GM18505 (cell line): ENCODE measurements around the gene HOXA3.

ENCODE experiments used
- ATAC-seq: cut with Tn5 transposase; IDR thresholded peaks from one replicate; pipeline ENCODE4 v1.9.1; 2021; ENCODE audit not compliant: unreplicated experiment
- POLR2A ChIP-seq: IDR thresholded peaks from 4 replicates; pipeline ENCODE4 v1.6.1; 2011; ENCODE audit warnings: borderline replicate concordance; ENCODE audit not compliant: insufficient read depth, insufficient read length; ENCODE audit errors: extremely low read depth

Gene HOXA3

GRCh38 chr7:27082171-27082570 is 70.2 kb downstream of the HOXA3 start:
- no peak for TF ChIP-seq POLR2A
- no peak for ATAC-seq

- no peak for ATAC-seq
- TF ChIP-seq POLR2A, result no peak
These were observed 71.4 kb downstream of the HOXA3 start for GRCh38 chr7:27080844-27081436.

- TF ChIP-seq POLR2A, result no peak
These were observed 73.0 kb downstream of the HOXA3 start for GRCh38 chr7:27079234-27079975.

GRCh38 chr7:27078616-27079233 is 73.7 kb downstream of the HOXA3 start:
- ATAC-seq, result no peak
- TF ChIP-seq POLR2A, result no peak

More at GRCh38 chr7:27079234-27079975, 73.0 kb downstream of the HOXA3 start:
- ATAC-seq, result no peak

GRCh38 chr7:27073076-27073475 is 79.3 kb downstream of the HOXA3 start:
- TF ChIP-seq POLR2A, result no peak
- no peak for ATAC-seq

- ATAC-seq, result no peak
- TF ChIP-seq POLR2A, result no peak
These were observed 80.6 kb downstream of the HOXA3 start for GRCh38 chr7:27071622-27072390.

DNA sequence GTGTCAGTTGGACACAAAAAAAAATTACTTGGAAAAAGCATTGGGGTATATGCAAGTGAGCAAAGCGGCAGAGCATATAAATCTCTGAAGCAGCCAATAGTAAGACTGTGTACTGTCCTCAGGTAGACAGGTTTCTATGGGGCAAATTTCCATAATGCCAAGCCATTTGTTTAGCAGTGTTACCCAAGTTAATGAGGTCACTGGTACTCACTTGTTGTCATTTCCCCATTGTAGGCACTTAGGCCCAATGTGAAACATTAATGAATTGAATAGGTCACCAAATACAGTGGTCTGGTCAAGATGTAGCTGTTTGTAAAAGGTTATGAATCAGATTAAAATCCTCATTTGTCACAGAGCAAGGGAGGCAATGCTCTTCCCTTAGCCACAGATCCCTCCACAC is 84.1 kb downstream of the HOXA3 start:
- no peak for TF ChIP-seq POLR2A
- ATAC-seq, result no peak

DNA sequence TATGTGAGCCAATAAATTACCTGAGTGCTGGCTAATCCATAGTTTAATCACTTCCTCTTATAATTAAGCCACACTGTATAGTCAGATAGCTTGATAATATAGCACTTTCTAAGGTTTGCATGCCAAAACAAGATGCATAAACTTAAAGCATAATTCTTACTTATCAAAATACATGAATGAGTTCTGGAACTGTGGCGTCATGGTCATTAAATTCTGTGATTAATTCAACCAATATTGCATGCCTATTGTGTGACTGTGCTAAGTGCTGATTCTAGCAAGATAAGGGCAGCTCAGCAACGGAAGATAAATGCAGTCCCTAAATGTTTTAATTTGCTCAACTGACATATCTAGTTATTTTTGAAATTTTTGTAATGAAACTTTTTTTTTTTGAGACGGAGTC is 86.2 kb downstream of the HOXA3 start:
- TF ChIP-seq POLR2A, result no peak
- ATAC-seq, result no peak

- no peak for ATAC-seq
- no peak for TF ChIP-seq POLR2A
These were observed 86.7 kb downstream of the HOXA3 start for GRCh38 chr7:27065709-27066108.

GRCh38 chr7:27064661-27065060 is 87.7 kb downstream of the HOXA3 start:
- no peak for TF ChIP-seq POLR2A
- no peak for ATAC-seq

DNA sequence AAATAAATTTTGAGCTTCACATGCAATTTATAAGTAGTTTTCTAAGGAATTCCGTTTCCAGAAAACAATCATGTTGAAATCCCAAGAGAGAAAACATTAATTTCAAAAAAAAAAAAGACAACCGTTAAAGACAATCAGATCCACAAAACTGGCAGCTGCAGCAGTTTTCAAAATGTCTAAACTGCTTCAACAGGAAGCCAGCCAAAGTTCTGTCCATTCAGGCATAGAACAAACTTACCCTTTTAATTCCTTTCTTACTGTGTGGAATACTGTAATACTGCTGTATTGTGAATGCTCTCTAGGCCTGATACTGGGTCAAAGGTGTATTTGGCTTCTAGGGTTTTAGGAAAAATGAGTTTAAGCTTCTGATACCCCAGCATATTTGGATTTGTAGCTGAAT is 88.2 kb downstream of the HOXA3 start:
- TF ChIP-seq POLR2A, result no peak
- no peak for ATAC-seq

DNA sequence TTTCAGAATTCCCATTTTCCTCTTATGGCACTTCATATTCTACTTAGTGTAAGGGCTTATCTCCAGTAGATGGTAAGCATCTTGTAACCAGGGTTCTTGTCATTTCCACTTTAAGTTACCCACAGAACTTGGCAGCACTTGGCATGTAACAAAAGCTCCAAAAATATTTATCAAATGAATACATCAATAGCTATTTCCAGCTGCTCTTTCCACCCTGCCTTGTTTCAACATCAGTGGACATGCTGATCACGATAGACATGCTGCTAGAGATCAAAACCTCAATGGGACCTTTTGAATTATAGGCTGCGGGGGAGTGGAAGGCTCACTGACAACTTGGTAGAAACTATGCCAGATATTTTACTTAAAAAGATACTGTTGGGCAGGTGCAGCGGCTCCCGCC is 89.4 kb downstream of the HOXA3 start:
- no peak for TF ChIP-seq POLR2A
- no peak for ATAC-seq
